Fibroblast of lung (primary cell): ENCODE data around the gene ARID1B.

Experiments used
- CTCF ChIP-seq, 2 donors: IDR thresholded peaks in 1 of 2; conservative IDR thresholded peaks in 1 of 2; 1 replicate in 1 of 2; 2 replicates in 1 of 2; pipeline ENCODE4 v1.5.1; 2011 to 2012; ENCODE audit warnings: low read length in 2 of 2, control low read depth in 1 of 2, inconsistent platforms in 1 of 2, low read depth in 1 of 2, mild to moderate bottlenecking in 1 of 2
- EZH2 ChIP-seq: IDR thresholded peaks from 2 replicates; pipeline ENCODE4 v1.5.1; 2012; ENCODE audit warnings: low read length, control low read depth, mild to moderate bottlenecking; ENCODE audit errors: missing control alignments

- TF ChIP-seq CTCF (conservative IDR thresholded peaks at IDR 0.05 in 1 of 2, IDR thresholded peaks at IDR 0.05 in 1 of 2; ENCODE audit: low read depth in 1 of 2, low read length in 2 of 2) (no peak), EZH2 (no peak)
Observed at GRCh38 chr6:157210954-157211353, 433.8 kb downstream of the ARID1B start.
